Stimulated activated naive CD4-positive, alpha-beta T cell (primary cell): ENCODE measurements around the gene LPCAT4.
A peak's percentile ranks its signal among the peaks of the same experiment; 100 is the strongest.

ENCODE experiments used
- DNase-seq, 6 experiments: peaks; one replicate each; lab custom pipeline; 2025; lab: John Stamatoyannopoulos, UW

LPCAT4 gene

DNA sequence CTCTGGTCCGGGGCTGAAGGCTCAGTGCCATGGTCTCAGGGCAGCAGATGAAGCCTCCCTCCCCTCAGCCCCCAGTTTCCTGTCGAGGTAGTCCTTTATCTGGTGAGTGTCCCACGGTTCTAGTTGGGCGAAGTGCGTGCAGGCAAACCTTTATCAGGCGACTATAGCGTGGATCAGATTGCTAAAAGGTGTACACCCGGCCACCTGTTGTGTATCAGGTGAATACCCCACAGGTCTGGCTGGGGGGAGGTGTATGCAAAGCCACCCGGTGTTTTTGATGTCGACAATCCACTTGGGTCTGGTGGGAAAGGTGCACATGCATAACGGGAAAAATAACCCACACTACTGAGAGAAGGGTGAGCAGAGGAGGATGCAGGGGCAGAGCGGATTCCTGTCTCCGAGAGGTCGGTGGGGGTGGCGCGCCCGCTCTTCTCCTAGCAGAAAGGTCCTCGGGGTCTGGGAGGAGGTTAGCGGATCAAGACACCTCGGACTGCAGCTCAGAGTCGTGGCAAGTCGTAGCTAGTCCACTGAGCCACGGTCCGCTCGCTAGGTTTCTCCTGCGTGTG is 29.9 kb downstream of the LPCAT4 start:
- peak in 3 of 6 experiments; percentile 43 to 72 (median 43) for DNase-seq

DNA sequence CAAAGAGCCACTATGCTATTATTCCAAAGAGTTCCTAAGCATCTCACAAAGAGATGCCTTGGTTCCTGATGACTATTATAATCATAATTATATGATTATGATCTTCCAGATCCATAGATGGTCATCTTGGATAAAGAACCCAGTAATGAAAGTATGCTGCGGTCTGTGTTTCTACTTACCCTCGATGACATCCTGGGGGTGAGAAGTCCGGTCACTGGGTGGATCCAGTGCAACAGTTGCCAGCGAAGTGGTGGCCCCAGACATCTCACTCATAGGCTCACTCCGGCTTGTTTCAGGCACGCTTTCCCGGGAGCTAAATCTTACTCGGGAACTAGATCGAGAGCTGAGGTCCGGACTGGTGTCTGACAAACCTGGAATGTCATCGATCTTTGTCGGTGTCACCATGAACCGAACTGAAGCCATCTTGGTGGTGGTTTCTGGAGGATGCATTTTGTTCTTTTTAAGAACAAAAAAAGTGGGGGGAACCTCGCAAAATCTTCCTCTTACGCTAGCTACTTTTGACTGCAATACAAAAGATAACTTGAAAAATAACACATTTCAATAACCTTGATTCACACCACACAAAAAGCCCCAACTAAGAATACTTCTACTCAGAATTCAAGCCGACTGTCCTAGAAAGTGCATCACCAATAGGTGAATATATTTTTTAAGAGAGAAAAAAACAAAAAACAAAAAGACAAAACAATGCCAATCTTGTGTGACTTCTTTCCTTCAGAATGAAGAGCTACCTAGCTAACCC is 30.6 kb downstream of the LPCAT4 start:
- no peak for DNase-seq

DNA sequence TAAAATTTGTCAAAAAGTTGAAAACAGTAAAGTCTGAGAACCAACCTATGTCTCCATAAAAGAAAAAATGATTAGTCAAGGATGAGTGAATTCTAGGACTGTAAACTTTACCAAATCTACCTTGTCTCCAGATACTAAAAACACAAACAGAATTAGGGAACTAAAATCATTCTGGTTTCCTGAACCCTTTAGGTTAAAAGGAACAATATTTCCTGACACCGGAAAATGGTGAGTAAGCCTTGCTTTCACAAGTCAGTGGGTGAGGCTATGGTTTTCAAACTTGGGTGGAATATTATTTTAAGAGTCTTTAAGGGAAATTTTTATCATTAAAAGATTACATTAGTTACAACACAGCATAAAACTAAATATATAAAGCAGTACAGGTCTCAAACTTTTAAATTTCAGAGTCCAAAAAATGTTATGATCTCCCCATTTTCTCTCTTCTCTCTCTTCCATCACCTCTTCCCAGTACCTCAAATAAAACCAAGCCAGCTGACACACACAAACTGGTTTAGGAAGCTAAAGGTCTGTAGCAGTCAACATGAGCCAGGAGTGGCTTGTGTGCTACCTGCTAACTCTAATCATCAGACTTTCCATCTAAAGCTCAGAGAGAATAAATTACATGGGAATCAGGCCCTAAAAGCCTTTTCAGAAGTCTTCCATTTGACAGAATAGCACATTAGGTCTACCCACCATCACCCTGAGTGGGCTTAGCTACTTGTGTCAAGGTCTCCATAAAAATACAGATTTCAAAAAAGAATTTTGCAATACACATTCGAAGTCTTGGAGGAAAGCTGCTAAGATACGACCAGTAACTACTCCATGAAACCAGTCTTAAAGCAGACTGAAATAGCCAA is 31.6 kb downstream of the LPCAT4 start:
- DNase-seq = peak in 1 of 6 experiments; percentile 6

- no peak for DNase-seq
These were observed 32.3 kb downstream of the LPCAT4 start for GRCh38 chr15:34334672-34335071.

DNA sequence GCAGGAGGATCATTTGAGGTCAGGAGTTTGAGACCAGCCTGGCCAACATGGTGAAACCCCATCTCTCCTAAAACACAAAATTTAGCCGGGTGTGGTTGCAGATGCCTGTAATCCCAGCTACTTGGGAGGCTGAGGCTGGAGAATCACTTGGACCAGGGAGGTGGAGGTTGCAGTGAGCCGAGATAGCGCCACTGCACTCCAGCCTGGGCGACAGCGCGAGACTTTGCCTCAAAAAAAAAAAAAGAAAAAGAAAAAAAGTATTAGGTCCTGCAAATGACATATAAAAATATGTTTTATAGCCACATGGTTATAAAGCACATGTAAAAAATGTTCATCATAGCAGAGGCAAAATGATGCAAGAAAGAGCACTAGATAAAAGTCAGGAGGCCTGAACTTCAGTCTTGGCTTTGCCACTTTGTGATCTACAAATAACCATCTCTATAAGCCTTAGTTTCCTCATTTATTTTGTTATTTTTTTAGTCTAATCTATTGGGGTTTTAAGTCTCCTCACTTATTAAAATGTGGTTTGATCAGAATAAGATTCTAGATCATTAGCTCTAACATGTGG is 34.4 kb downstream of the LPCAT4 start:
- no peak for DNase-seq

- peak in 2 of 6 experiments; percentile 7 to 14 for DNase-seq
These were observed 35.2 kb downstream of the LPCAT4 start for GRCh38 chr15:34331809-34332208.

DNA sequence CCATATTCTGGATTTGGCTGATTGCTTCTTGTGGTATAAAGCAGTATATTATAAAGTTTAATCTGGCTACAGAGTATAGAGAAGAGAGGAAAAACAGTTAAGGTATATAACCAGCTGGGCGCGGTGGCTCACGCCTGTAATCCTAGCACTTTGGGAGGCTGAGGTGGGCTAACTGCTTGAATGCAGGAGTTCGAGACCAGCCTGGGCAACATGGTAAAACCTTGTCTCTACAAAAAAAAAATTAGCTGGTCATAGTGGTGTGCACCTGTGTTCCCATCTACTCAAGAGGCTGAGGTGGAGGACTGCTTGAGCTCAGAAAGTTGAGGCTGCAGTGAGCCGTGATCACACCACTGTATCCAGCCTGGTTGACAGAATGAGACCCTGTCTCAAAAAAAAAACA is 36.7 kb downstream of the LPCAT4 start:
- DNase-seq = no peak

GRCh38 chr15:34329006-34329405 is 38.0 kb downstream of the LPCAT4 start:
- no peak for DNase-seq

GRCh38 chr15:34327906-34328305 is 39.1 kb downstream of the LPCAT4 start:
- peak in 3 of 6 experiments; percentile 5 to 40 (median 13) for DNase-seq

DNA sequence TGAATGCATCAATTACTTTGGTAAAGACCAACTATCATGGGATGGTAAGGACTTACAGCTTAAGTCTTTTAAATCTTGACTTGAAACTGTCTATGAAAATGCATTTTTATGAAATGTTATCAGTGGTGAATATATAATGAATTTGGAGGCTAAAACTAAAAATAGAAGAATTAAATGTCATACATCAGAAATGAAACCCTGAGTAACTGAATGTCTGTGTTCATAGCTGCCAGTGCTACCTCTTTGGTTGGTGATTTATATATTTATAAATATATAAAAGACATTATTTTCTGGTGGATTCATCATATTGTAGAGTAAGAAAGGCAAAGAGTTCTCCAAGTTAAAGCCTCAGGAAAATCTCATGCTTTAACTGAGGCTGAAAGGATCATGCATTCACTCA is 41.6 kb downstream of the LPCAT4 start:
- no peak for DNase-seq

- no peak for DNase-seq
These were observed 42.1 kb downstream of the LPCAT4 start for GRCh38 chr15:34324933-34325332.

DNA sequence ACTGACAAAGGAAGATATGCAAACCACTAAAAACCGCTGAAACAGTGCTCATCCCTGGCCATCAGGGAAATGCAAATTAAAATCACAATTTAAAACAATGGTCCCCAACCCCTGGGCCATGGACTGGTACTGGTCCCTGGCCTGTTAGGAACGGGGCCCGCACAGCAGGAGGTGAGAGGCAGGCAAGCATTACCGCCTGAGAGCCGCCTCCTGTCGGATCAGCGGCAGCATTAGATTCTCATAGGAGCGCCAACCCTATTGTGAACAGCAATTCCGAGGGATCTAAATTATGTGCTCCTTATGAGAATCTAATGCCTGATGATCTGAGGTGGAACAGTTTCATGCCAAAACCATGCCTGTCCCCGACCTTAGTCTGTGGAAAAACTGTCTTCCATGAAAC is 43.8 kb downstream of the LPCAT4 start:
- DNase-seq = no peak

GRCh38 chr15:34318277-34319079 is 48.5 kb downstream of the LPCAT4 start:
- peak in 5 of 6 experiments; percentile 9 to 59 (median 31) for DNase-seq

DNA sequence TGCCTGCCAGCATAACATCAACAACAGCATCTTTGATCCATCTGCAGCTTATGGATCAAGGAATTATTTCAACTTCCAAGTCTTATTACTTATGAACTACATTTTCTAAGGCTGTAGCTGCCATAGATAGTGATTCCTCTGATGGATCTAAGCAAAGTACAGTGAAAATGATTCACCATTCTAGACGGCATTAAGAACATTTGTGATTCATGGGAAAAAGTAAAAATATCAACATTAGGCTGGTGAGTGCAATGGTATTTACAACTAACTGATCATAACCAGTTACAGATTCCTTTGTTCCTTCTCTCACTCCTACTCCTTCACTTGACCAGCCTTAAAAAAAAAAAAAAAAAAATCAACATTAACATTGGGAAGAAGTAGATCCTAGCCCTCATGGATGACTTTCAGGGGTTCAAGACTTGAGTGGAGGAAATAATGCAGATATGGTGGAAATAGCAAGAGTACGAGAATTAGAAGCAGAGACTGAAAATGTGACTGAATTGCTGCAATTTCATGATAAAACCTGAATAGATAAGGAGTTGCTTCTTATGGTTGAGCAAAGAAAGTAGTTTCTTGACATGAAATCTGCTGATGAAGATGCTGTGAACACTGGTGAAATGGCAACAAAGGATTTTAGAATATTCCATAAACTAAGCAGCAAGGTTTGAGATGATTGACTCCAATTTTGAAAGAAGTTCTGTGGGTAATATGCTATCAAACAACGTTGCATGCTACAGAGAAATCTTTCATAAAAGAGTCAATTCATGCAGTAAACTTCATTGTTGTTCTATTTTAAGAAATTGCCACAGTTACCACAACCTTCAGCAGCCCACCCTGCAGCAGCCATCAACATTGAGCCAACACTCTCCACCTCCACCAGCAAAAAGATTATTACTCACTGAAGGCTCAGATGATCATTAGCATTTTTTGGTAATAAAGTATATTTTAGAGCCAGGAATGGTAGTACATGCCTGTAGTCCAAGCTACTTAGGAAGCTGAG is 52.2 kb downstream of the LPCAT4 start:
- no peak for DNase-seq

- no peak for DNase-seq
These were observed 55.4 kb downstream of the LPCAT4 start for GRCh38 chr15:34311563-34311962.
